Measurements from ENCODE around the gene RFPL2. TPM values are rescaled to one million over a fixed set of nuclear protein-coding genes. Genes with fewer than 3 reads are reported as not detected.

The RFPL2 gene
- total RNA-seq, 2 donors from 2014 or later = not detected

DNA sequence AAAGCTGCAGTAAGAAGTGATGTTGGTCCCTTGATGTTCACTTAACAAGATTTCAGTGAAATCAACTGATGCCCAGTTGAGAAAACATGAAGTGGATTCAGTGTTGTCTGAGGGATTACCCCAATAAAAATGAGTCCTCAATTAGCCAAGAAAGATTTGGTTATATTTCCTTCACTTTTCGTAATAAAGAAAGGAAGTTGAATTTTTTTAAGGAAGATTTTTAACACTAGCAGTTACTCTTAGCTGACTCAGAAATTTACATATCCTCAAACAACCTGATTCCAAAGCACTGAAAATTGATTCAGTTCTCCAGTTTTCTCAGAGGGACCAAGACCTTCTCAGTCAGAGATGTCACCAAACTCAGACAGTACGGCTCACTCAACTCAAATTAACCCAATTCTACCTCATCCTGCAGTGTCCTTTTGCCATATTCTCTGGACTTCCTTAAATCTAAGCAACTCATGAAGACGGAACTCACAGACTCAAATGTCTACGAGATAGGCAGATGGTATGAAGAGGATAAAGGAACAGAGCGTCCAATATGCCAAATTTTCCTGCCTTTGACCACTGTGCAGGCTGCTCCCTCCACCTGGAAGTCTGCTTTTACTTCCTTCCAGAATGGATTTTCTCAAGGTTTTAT is 27.4 kb upstream of the RFPL2 start:
- H3K36me3 ChIP-seq = no peaks in the 10 kb centered on the region
- DNase-seq = no peak
- no peak overlapping the region for H3K9ac ChIP-seq (ENCODE audit: low read depth in 2 of 2, low read length in 2 of 2)
- no peak overlapping the region for H3K27ac ChIP-seq
- no peaks in the 10 kb centered on the region for H3K27me3 ChIP-seq
- H3K4me3 ChIP-seq = no peak overlapping the region
- intact Hi-C loops (cut with DNase I) = no loop called here
- no peaks in the 10 kb centered on the region for H3K4me1 ChIP-seq
- no peaks in the 10 kb centered on the region for H3K9me3 ChIP-seq
- TF ChIP-seq CTCF (IDR thresholded peaks at IDR 0.05) = no peak

DNA sequence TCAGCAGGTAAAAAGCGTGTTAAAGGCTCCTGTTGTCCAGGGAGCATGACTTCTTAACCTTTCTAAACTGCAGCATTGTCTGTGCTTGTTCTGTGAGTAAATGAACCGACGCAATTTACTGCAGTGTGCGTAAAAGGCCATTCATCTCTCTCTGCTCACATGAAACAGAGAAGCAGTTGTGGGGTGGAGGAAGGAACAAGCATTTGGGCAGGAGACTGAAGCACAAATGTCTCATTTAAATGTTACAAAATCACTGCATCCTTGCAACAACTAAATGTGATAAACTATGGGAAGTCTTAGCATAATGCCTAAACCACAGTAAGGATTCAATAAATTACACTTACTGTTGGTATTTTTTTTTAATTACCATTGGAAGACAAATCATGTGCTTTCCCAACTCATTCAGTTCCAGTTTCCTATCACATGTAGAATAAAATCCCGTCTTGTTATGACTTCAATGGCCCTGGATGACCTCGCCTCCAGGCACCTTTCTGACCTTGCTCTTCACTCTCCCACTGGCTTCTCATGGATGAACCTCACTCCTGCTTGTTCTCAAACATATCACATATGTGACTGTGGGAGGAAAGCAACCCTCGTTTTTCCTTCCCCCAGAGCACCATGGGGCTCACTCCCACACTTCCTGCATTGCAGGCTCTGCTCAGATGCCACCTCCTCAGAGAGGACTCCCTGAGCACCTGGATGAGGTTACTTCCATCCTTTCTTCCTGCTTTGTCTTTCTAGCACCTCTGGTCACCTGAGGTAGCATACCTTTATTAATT is 21.6 kb upstream of the RFPL2 start:
- Histone ChIP-seq H3K27ac (no peak overlapping the region), H3K36me3 (no peaks in the 10 kb centered on the region), H3K27me3 (no peaks in the 10 kb centered on the region), H3K4me1 (no peaks in the 10 kb centered on the region), H3K4me3 (no peak overlapping the region), H3K9ac (ENCODE audit: low read depth in 2 of 2, low read length in 2 of 2) (no peak overlapping the region), H3K9me3 (no peaks in the 10 kb centered on the region)
- TF ChIP-seq CTCF (IDR thresholded peaks at IDR 0.05) = no peak
- intact Hi-C loops (cut with DNase I) = no loop called here
- no peak for DNase-seq

DNA sequence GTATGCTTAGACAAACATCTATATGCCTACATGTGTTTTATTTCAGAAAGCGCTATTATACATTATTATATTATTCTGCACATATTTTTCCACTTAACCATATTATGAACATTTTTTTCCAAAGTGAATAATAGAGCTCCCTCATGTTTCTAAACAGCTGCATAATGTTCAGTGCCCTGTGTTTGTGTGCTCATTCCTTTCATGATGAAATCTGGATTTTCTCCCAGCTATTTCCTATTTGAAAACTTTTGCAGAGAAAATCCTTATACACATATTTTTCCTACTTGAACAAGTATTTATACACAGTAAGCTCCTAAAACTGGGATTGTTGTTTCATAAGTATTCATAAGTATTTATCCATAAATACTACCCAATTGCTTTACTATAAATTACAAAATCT is 18.1 kb upstream of the RFPL2 start:
- DNase-seq = no peak
- H3K9ac ChIP-seq (ENCODE audit: low read depth in 2 of 2, low read length in 2 of 2) = no peak overlapping the region
- H3K36me3 ChIP-seq = no peaks in the 10 kb centered on the region
- intact Hi-C loops (cut with DNase I) = no loop called here
- no peaks in the 10 kb centered on the region for H3K4me1 ChIP-seq
- no peak for TF ChIP-seq CTCF (IDR thresholded peaks at IDR 0.05)
- no peaks in the 10 kb centered on the region for H3K9me3 ChIP-seq
- H3K27ac ChIP-seq = no peak overlapping the region
- H3K27me3 ChIP-seq = no peaks in the 10 kb centered on the region
- H3K4me3 ChIP-seq = no peak overlapping the region

GRCh38 chr22:32219026-32219425 is 14.2 kb upstream of the RFPL2 start:
- no peak for TF ChIP-seq CTCF (IDR thresholded peaks at IDR 0.05)
- Histone ChIP-seq H3K36me3 (no peaks in the 10 kb centered on the region), H3K4me1 (no peaks in the 10 kb centered on the region), H3K27ac (no peak overlapping the region), H3K27me3 (no peaks in the 10 kb centered on the region), H3K9ac (ENCODE audit: low read depth in 2 of 2, low read length in 2 of 2) (no peak overlapping the region), H3K9me3 (no peaks in the 10 kb centered on the region), H3K4me3 (no peak overlapping the region)
- no peak for DNase-seq
- intact Hi-C loops (cut with DNase I) = no loop called here

DNA sequence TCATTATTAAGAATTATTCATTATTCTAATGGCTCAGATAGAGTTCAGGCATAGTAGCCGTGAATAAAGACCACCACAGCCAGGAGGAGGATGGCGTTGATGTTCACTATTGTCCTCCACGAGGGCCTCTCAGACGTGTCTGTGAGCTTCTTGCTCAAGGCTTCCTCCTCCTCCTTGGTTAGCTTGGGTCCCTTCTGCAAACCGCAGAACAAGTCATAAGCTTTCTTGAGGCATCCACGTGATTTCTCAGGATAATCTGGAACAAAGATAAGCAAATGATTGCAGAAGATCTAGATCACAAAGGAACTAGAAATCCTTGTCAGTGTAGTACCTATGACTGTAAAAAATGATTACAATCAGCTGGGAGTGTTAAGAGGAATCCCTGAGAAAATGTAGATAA is 13.6 kb upstream of the RFPL2 start:
- H3K27ac ChIP-seq = no peak overlapping the region
- no peaks in the 10 kb centered on the region for H3K9me3 ChIP-seq
- no peak overlapping the region for H3K4me3 ChIP-seq
- no peak overlapping the region for H3K9ac ChIP-seq (ENCODE audit: low read depth in 2 of 2, low read length in 2 of 2)
- no peaks in the 10 kb centered on the region for H3K27me3 ChIP-seq
- intact Hi-C loops (cut with DNase I) = no loop called here
- no peak for TF ChIP-seq CTCF (IDR thresholded peaks at IDR 0.05)
- no peaks in the 10 kb centered on the region for H3K4me1 ChIP-seq
- DNase-seq = no peak
- H3K36me3 ChIP-seq = no peaks in the 10 kb centered on the region

Measured in colonic mucosa (tissue), 4 donors.